ENCODE results near the gene ANKHD1. TPM values are rescaled to one million over a fixed set of nuclear protein-coding genes. Genes with fewer than 3 reads are reported as not detected.

The ANKHD1 gene
- total RNA-seq, 2 experiments from 2014 or later, result 99.3 to 103 TPM

GRCh38 chr5:140524003-140524402 is 122.4 kb downstream of the ANKHD1 start:
- TF ChIP-seq CTCF (IDR thresholded peaks at IDR 0.05), result no peak
- ChIA-PET CTCF (no interaction called here), POLR2A (no interaction called here)
- DNase-seq (no peak), ATAC-seq (no peak)
- Mint-ChIP-seq H3K27ac (no peak overlapping the region), H3K4me1 (ENCODE audit: low read depth) (no peaks in the 10 kb centered on the region), H3K9me3 (no peaks in the 10 kb centered on the region), H3K27me3 (no peaks in the 10 kb centered on the region), H3K36me3 (ENCODE audit: low read depth) (peaks cover 26% of the 10 kb centered on the region), H3K4me3 (no peak overlapping the region)
- intact Hi-C loops (cut with micrococcal nuclease), result no loop called here

- ChIA-PET POLR2A (interaction anchor here (0.8 to 1.0 kb wide), 3 partner anchors 8 to 66 kb away, joined by 3 read pairs; no protein-coding TSS in a partner anchor), CTCF (interaction anchor here (1.1 to 1.6 kb wide), 2 partner anchors 95 to 168 kb away, joined by 3 to 6 read pairs; no protein-coding TSS in a partner anchor)
- H3K9me3 Mint-ChIP-seq, result no peaks in the 10 kb centered on the region
- no peak for TF ChIP-seq CTCF (IDR thresholded peaks at IDR 0.05)
- peak overlapping the region; percentile 50 for H3K27ac Mint-ChIP-seq
- intact Hi-C loops (cut with micrococcal nuclease), result no loop called here
- H3K27me3 Mint-ChIP-seq, result no peaks in the 10 kb centered on the region
- H3K4me1 Mint-ChIP-seq (ENCODE audit: low read depth), result peaks cover 1% of the 10 kb centered on the region
- peaks cover 42% of the 10 kb centered on the region for H3K36me3 Mint-ChIP-seq (ENCODE audit: low read depth)
- ATAC-seq, result no peak
- no peak overlapping the region for H3K4me3 Mint-ChIP-seq
- DNase-seq, result no peak
Observed at GRCh38 chr5:140540227-140540626, 138.6 kb downstream of the ANKHD1 start.

GRCh38 chr5:140542972-140543371 is 141.3 kb downstream of the ANKHD1 start:
- ChIA-PET POLR2A (no interaction called here), CTCF (no interaction called here)
- DNase-seq, result no peak
- TF ChIP-seq CTCF (IDR thresholded peaks at IDR 0.05), result no peak
- H3K4me1 Mint-ChIP-seq (ENCODE audit: low read depth), result peaks cover 1% of the 10 kb centered on the region
- H3K27me3 Mint-ChIP-seq, result no peaks in the 10 kb centered on the region
- no peak overlapping the region for H3K27ac Mint-ChIP-seq
- peaks cover 32% of the 10 kb centered on the region for H3K36me3 Mint-ChIP-seq (ENCODE audit: low read depth)
- intact Hi-C loops (cut with micrococcal nuclease), result no loop called here
- H3K9me3 Mint-ChIP-seq, result no peaks in the 10 kb centered on the region
- H3K4me3 Mint-ChIP-seq, result no peak overlapping the region
- ATAC-seq, result no peak

GRCh38 chr5:140544986-140545385 is 143.4 kb downstream of the ANKHD1 start:
- Mint-ChIP-seq H3K27me3 (no peaks in the 10 kb centered on the region), H3K9me3 (no peaks in the 10 kb centered on the region), H3K36me3 (ENCODE audit: low read depth) (peaks cover 43% of the 10 kb centered on the region), H3K4me3 (no peak overlapping the region), H3K4me1 (ENCODE audit: low read depth) (peaks cover 19% of the 10 kb centered on the region), H3K27ac (no peak overlapping the region)
- TF ChIP-seq CTCF (IDR thresholded peaks at IDR 0.05), result no peak
- DNase-seq, result no peak
- intact Hi-C loops (cut with micrococcal nuclease), result loop anchor here (5.0 kb wide), 1 partner anchor 92 kb away; the partner anchor contains the start of gene TMCO6
- ChIA-PET CTCF (no interaction called here), POLR2A (interaction anchor here (0.6 to 0.8 kb wide), 2 partner anchors 8 to 33 kb away, joined by 3 to 4 read pairs; no protein-coding TSS in a partner anchor)
- no peak for ATAC-seq

- H3K27ac Mint-ChIP-seq, result no peak overlapping the region
- ATAC-seq (no peak), DNase-seq (no peak)
- H3K4me3 Mint-ChIP-seq, result no peak overlapping the region
- H3K36me3 Mint-ChIP-seq (ENCODE audit: low read depth), result peaks cover 48% of the 10 kb centered on the region
- ChIA-PET POLR2A (interaction anchor here (2.8 kb wide), 1 partner anchor 97 kb away, joined by 10 read pairs; no protein-coding TSS in a partner anchor), CTCF (interaction anchor here (0.6 to 4.0 kb wide), 2 partner anchors 36 to 89 kb away, joined by 3 to 16 read pairs; no protein-coding TSS in a partner anchor)
- peaks cover 24% of the 10 kb centered on the region for H3K4me1 Mint-ChIP-seq (ENCODE audit: low read depth)
- no peaks in the 10 kb centered on the region for H3K9me3 Mint-ChIP-seq
- TF ChIP-seq CTCF (IDR thresholded peaks at IDR 0.05), result no peak
- no peaks in the 10 kb centered on the region for H3K27me3 Mint-ChIP-seq
- intact Hi-C loops (cut with micrococcal nuclease), result loop anchor here (5.0 kb wide), 1 partner anchor 92 kb away; the partner anchor contains the start of gene TMCO6
Observed at GRCh38 chr5:140545606-140546005, 144.0 kb downstream of the ANKHD1 start.
